Panc1 (cell line): Measurements from ENCODE around the gene PDK2. TPM values are rescaled to one million over a fixed set of nuclear protein-coding genes. Genes with fewer than 3 reads are reported as not detected.

Source experiments
- ATAC-seq: fragments of 200-7000 bp; cut with Tn5 transposase; 2 replicates; pipeline ENCODE4 v1.9.1; 2020; ENCODE audit warnings: mild to moderate bottlenecking, moderate library complexity
- BruUV-seq: library from RNA; stranded (reverse); fragments of 400-500 nt; replicated peaks from 2 replicates; lab custom pipeline; 2021; lab: Mats Ljungman, UMichigan
- CTCF ChIA-PET: fragments of 300-600 bp; sonication (Branson Sonifier 250); formaldehyde crosslinking; loops from one replicate; lab custom pipeline; 2022; ENCODE audit warnings: antibody characterized with exemption; lab: Charles Lee
- POLR2A ChIA-PET: fragments of 300-600 bp; sonication (Branson Sonifier 250); formaldehyde crosslinking; loops from one replicate; lab custom pipeline; 2022; ENCODE audit warnings: antibody characterized with exemption; lab: Charles Lee
- DNase-seq: peaks from one replicate; pipeline ENCODE4 v3.0.0-alpha.2; 2010; ENCODE audit warnings: low read depth, low spot score
- H3K27ac ChIP-seq: 2 replicates; pipeline ENCODE4 v1.5.1; 2011; ENCODE audit warnings: mild to moderate bottlenecking, low read length, inconsistent platforms
- H3K27me3 ChIP-seq: fragments of 200-500 bp; sonication (Bioruptor generic); 2 replicates; pipeline ENCODE4 v1.6.0; 2014; ENCODE audit warnings: low read length, inconsistent platforms; ENCODE audit not compliant: control insufficient read depth, insufficient read depth
- H3K36me3 ChIP-seq: fragments of 200-500 bp; sonication (Bioruptor generic); 2 replicates; pipeline ENCODE4 v1.5.1; 2014; ENCODE audit warnings: inconsistent platforms, mild to moderate bottlenecking, low read length, moderate library complexity; ENCODE audit not compliant: control insufficient read depth, insufficient read depth
- H3K4me1 ChIP-seq: 2 replicates; pipeline ENCODE4 v1.5.1; 2011; ENCODE audit warnings: inconsistent platforms, mild to moderate bottlenecking, low read length, moderate library complexity; ENCODE audit not compliant: control insufficient read depth, insufficient read depth
- H3K4me3 ChIP-seq, 2 experiments: 2 replicates each; pipeline ENCODE4 v1.5.1; 2011 to 2012; ENCODE audit warnings: low read depth in 2 of 2, low read length in 2 of 2, mild to moderate bottlenecking in 2 of 2, inconsistent platforms in 1 of 2, moderate library complexity in 1 of 2
- H3K9me3 ChIP-seq: fragments of 200-500 bp; sonication (Bioruptor generic); 2 replicates; pipeline ENCODE4 v1.5.1; 2014; ENCODE audit warnings: low read depth, mild to moderate bottlenecking, inconsistent platforms, low read length, moderate library complexity; ENCODE audit not compliant: control insufficient read depth, insufficient read depth
- POLR2AphosphoS5 ChIP-seq: IDR thresholded peaks from 2 replicates; pipeline ENCODE4 v1.6.1; 2012; ENCODE audit warnings: mild to moderate bottlenecking, low read depth, low read length, moderate library complexity
- SIN3A ChIP-seq: IDR thresholded peaks from 2 replicates; pipeline ENCODE4 v1.6.1; 2012; ENCODE audit warnings: low read depth, mild to moderate bottlenecking, low read length, moderate library complexity, borderline replicate concordance; ENCODE audit not compliant: insufficient read depth
- TCF7L2 ChIP-seq: IDR thresholded peaks from 2 replicates; pipeline ENCODE4 v1.6.1; 2011; ENCODE audit warnings: mild to moderate bottlenecking, low read depth, low read length, inconsistent platforms
- in situ Hi-C: cut with HindIII; loops from 2 replicates; pipeline ENCODE4 v1.10.0; 2016; ENCODE audit warnings: low sequenced_read_pairs, low pct_unique_long_range_greater_than_20kb
- intact Hi-C: fragments of 100-400 bp; cut with micrococcal nuclease; formaldehyde crosslinking; loops from one replicate; pipeline ENCODE4 v1.10.0; 2022; ENCODE audit not compliant: unreplicated experiment
- total RNA-seq: library from RNA; stranded (reverse); gene quantifications from one replicate; pipeline ENCODE4 v1.2.1, GENCODE V29; 2021; ENCODE audit not compliant: unreplicated experiment
- TF ChIP-seq, protein P1 (sequence below): fragments of 450-650 bp; IDR thresholded peaks from 2 replicates; pipeline ENCODE4 v1.5.1; 2017; ENCODE audit warnings: mild to moderate bottlenecking
- TF ChIP-seq, protein P2 (sequence below), 2 experiments: IDR thresholded peaks; 2 replicates each; pipeline ENCODE4 v1.6.1; 2011 to 2012; ENCODE audit warnings: low read depth in 2 of 2, control low read depth in 1 of 2, low read length in 1 of 2, mild to moderate bottlenecking in 1 of 2, moderate library complexity in 1 of 2; ENCODE audit not compliant: insufficient read depth in 1 of 2

Gene PDK2
- total RNA-seq, 1 experiment from 2014 or later = 46.0 TPM

DNA sequence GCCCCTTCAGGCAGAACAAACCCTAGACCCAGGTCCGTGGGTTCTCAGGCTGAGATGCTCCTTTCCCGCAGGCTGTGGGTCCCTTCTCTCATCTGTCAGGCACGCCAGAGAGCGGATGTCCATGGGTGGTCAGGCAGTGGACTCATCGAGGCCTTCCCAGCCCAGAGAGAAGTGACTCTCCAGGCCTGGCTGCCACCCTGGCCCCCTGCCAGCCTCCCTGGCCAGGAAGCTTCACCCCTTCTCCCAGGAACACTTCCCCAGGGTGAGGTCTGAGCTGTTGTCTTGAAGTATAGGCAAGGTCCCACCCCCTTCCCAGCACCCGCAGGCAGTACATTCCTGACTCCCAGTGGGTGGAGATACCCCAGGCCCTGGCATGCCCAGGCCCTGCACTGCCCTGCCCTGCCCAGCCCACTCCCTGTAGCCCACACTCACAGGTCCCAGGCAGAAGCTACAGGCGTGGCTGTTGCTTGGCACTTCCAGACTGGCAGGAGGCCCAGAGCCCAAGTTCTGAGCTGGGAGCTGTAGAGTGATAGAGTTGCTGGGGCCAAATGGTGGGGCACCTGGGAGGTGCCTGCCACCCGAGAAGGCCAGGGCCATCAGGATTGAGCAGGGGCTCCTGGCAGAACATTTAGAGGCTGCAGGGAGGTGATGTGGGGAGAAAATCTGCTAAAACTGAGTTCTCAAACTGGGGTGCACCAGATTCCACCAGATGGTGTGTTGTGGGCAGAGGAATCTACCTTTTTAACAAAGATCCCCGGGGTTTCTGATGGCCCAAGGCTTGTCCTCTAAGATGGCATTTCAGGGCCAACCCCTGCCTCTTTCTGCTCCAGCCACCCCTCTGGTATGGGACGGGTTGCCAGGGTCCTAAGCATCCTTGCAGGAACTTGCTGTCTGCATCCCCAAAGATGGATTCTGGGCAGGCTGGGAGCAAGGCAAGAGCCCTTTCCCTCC, 32.6 kb upstream of the PDK2 start:
- ChIA-PET POLR2A (no interaction called here), CTCF (interaction anchor here (0.7 to 1.4 kb wide), 3 partner anchors 11 to 40 kb away, joined by 3 to 4 read pairs (median 3); no protein-coding TSS in a partner anchor)
- DNase-seq = no peak
- in situ Hi-C loops (no loop called here), intact Hi-C loops (no loop called here)
- ATAC-seq = peak; percentile 60
- Histone ChIP-seq H3K9me3 (no peaks in the 10 kb centered on the region), H3K27ac (peak overlapping the region; percentile 99), H3K27me3 (no peaks in the 10 kb centered on the region), H3K4me1 (peaks cover 92% of the 10 kb centered on the region), H3K36me3 (peaks cover 9% of the 10 kb centered on the region), H3K4me3 (peak overlapping the region in 1 of 2 experiments; percentile 99; a peak in 2 of 4 replicates)
- peak; percentile 48; the same call in 1 of the 2 replicates for TF ChIP-seq POLR2AphosphoS5
- TF ChIP-seq, protein P1, sequence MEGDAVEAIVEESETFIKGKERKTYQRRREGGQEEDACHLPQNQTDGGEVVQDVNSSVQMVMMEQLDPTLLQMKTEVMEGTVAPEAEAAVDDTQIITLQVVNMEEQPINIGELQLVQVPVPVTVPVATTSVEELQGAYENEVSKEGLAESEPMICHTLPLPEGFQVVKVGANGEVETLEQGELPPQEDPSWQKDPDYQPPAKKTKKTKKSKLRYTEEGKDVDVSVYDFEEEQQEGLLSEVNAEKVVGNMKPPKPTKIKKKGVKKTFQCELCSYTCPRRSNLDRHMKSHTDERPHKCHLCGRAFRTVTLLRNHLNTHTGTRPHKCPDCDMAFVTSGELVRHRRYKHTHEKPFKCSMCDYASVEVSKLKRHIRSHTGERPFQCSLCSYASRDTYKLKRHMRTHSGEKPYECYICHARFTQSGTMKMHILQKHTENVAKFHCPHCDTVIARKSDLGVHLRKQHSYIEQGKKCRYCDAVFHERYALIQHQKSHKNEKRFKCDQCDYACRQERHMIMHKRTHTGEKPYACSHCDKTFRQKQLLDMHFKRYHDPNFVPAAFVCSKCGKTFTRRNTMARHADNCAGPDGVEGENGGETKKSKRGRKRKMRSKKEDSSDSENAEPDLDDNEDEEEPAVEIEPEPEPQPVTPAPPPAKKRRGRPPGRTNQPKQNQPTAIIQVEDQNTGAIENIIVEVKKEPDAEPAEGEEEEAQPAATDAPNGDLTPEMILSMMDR = no peak
- TF ChIP-seq, protein P2, sequence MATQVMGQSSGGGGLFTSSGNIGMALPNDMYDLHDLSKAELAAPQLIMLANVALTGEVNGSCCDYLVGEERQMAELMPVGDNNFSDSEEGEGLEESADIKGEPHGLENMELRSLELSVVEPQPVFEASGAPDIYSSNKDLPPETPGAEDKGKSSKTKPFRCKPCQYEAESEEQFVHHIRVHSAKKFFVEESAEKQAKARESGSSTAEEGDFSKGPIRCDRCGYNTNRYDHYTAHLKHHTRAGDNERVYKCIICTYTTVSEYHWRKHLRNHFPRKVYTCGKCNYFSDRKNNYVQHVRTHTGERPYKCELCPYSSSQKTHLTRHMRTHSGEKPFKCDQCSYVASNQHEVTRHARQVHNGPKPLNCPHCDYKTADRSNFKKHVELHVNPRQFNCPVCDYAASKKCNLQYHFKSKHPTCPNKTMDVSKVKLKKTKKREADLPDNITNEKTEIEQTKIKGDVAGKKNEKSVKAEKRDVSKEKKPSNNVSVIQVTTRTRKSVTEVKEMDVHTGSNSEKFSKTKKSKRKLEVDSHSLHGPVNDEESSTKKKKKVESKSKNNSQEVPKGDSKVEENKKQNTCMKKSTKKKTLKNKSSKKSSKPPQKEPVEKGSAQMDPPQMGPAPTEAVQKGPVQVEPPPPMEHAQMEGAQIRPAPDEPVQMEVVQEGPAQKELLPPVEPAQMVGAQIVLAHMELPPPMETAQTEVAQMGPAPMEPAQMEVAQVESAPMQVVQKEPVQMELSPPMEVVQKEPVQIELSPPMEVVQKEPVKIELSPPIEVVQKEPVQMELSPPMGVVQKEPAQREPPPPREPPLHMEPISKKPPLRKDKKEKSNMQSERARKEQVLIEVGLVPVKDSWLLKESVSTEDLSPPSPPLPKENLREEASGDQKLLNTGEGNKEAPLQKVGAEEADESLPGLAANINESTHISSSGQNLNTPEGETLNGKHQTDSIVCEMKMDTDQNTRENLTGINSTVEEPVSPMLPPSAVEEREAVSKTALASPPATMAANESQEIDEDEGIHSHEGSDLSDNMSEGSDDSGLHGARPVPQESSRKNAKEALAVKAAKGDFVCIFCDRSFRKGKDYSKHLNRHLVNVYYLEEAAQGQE (IDR thresholded peaks at IDR 0.05; ENCODE audit: insufficient read depth in 1 of 2, low read depth in 2 of 2, low read length in 1 of 2) = peak in 1 of 2 experiments; percentile 17; a peak in 1 of 4 replicates
- BruUV-seq = no TSS peak

DNA sequence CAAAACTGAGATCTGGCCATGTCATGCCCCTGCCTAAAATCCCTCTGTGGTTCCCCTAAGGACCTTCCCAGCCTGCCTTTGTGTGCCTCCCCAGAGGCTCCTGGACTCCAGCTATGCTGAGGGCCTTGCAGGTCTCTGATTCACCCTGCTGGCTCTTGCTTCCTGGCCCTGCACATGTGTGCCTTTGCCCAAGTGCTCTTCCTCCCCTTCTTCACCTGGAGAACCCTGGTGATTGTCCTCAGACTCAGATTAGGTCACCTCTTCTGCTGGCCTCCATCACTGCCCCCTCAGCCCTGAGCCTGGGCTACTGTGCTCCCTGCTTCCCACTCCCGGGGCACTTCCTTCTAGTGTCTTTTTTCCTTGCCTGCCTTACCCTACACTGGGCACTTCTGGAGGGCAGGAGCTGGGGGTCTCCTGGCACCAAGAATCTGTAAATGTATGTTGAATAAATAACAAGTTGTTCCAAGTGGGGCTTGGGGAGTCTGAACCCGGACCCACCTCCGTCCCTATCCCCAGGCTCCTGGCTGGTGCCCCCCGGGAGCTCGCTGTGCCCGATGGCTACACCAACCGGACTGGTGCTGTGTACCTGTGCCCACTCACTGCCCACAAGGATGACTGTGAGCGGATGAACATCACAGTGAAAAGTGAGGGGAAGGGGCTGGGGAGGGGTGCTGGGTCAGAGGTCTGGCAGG, 31.4 kb upstream of the PDK2 start:
- Histone ChIP-seq H3K4me3 (peak overlapping the region in 1 of 2 experiments; percentile 17; a peak in 2 of 4 replicates), H3K36me3 (peaks cover 14% of the 10 kb centered on the region), H3K9me3 (no peaks in the 10 kb centered on the region), H3K27me3 (no peaks in the 10 kb centered on the region), H3K27ac (peak overlapping the region; percentile 99), H3K4me1 (peaks cover 80% of the 10 kb centered on the region)
- peak; percentile 17 for ATAC-seq
- ChIA-PET CTCF (interaction anchor here (0.5 to 1.1 kb wide), 2 partner anchors 16 to 649 kb away, joined by 3 to 5 read pairs; partner anchors contain the start of gene PHB1), POLR2A (no interaction called here)
- in situ Hi-C loops (no loop called here), intact Hi-C loops (no loop called here)
- no peak for DNase-seq
- TF ChIP-seq, protein P2 (IDR thresholded peaks at IDR 0.05; ENCODE audit: insufficient read depth in 1 of 2, low read depth in 2 of 2, low read length in 1 of 2) = no peak
- no peak for TF ChIP-seq TCF7L2
- TF ChIP-seq, protein P1 = no peak
- no peak for TF ChIP-seq SIN3A
- no peak for TF ChIP-seq POLR2AphosphoS5
- no TSS peak for BruUV-seq
